Right lobe of liver (tissue), 6 donors: Measurements from ENCODE around the gene ZNF512. TPM values are rescaled to one million over a fixed set of nuclear protein-coding genes. Genes with fewer than 3 reads are reported as not detected.
"Not testable (repeated sequence)": the region's sequence is repeated elsewhere in the genome, so short reads cannot be mapped to it uniquely, and the experiment has no call there.

ENCODE experiments used
- ATAC-seq, 4 donors: fragments of 200-7000 bp; cut with Tn5 transposase; one replicate each; pipeline ENCODE4 v1.9.1; 2020; ENCODE audit warnings: mild to moderate bottlenecking in 4 of 4, moderate library complexity in 4 of 4
- DNase-seq, 3 donors: peaks; one replicate each; pipeline ENCODE4 v3.0.0-alpha.2; 2020
- H3K27ac ChIP-seq, 3 donors: fragments of 200-600 bp; one replicate each; pipeline ENCODE4 v1.8.0; 2022
- H3K27me3 ChIP-seq, 2 donors: fragments of 200-600 bp; one replicate each; pipeline ENCODE4 v1.8.0; 2022
- H3K36me3 ChIP-seq, 4 donors: fragments of 200-600 bp; sonication (generic) in 1 of 4; one replicate each; pipeline versions ENCODE4 v1.5.1 to v1.8.0; 2017 to 2022; ENCODE audit warnings: control low read depth in 1 of 4
- H3K4me1 ChIP-seq, 4 donors: fragments of 200-600 bp; sonication (generic) in 1 of 4; one replicate each; pipeline versions ENCODE4 v1.5.1 to v1.8.0; 2017 to 2022; ENCODE audit warnings: control low read depth in 1 of 4
- H3K4me3 ChIP-seq, 3 donors: fragments of 200-600 bp; one replicate each; pipeline ENCODE4 v1.8.0; 2022
- H3K9me3 ChIP-seq, 4 donors: fragments of 200-600 bp; sonication (generic) in 1 of 4; one replicate each; pipeline versions ENCODE4 v1.5.1 to v1.8.0; 2017 to 2022; ENCODE audit warnings: control low read depth in 1 of 4
- POLR2A ChIP-seq: fragments of 450-650 bp; IDR thresholded peaks from one replicate; pipeline ENCODE4 v1.6.1; 2017; ENCODE audit warnings: antibody characterized with exemption, mild to moderate bottlenecking
- WGBS: methylation state at CpG from one replicate; pipeline ENCODE4 v1.1.6; 2018; ENCODE audit warnings: low coverage, low lambda C conversion rate; ENCODE audit not compliant: insufficient coverage; ENCODE audit errors: missing lambda C conversion rate; 5-methylcytosine and 5-hydroxymethylcytosine counted together
- intact Hi-C, 2 donors: fragments of 100-400 bp; cut with DNase I; formaldehyde crosslinking; loops; one replicate each; pipeline versions ENCODE4 v1.11.2 to v1.14.1; 2022
- total RNA-seq, 6 experiments: library from RNA; depleted of rRNA in 2 of 6; stranded (reverse); fragments of >200 nt in 2 of 6; fragmentation: NEBNext Ultra II Directional in 3 of 6; extraction: Animal tissue kit (Norgen Biotek cat#: 25700) in 3 of 6; gene quantifications; one replicate each; pipeline versions ENCODE4 v1.1.0 to v1.2.4, GENCODE V29; 2016 to 2023
- TF ChIP-seq, protein P1 (sequence below), 4 donors: fragments of 200-600 bp in 3 of 4; fragments of 450-650 bp in 1 of 4; IDR thresholded peaks; one replicate each; pipeline versions ENCODE4 v1.5.1 to v1.8.0; 2016 to 2022; ENCODE audit warnings: antibody characterized with exemption in 4 of 4, mild to moderate bottlenecking in 2 of 4
- donor health status: DM: no; HTN: yes; CAD: no.
- donor health status: DM: no; HTN: no; CAD: no.
- donor health status: DM: no; HTN: no; CAD: no.
- donor health status: DM: no; HTN: yes; CAD: no.
- donor health status: DM: no; HTN: yes; CAD: no.

ZNF512 gene
- total RNA-seq, 6 experiments from 2014 or later: 5.5 to 13.4 (median 6.8) TPM

DNA sequence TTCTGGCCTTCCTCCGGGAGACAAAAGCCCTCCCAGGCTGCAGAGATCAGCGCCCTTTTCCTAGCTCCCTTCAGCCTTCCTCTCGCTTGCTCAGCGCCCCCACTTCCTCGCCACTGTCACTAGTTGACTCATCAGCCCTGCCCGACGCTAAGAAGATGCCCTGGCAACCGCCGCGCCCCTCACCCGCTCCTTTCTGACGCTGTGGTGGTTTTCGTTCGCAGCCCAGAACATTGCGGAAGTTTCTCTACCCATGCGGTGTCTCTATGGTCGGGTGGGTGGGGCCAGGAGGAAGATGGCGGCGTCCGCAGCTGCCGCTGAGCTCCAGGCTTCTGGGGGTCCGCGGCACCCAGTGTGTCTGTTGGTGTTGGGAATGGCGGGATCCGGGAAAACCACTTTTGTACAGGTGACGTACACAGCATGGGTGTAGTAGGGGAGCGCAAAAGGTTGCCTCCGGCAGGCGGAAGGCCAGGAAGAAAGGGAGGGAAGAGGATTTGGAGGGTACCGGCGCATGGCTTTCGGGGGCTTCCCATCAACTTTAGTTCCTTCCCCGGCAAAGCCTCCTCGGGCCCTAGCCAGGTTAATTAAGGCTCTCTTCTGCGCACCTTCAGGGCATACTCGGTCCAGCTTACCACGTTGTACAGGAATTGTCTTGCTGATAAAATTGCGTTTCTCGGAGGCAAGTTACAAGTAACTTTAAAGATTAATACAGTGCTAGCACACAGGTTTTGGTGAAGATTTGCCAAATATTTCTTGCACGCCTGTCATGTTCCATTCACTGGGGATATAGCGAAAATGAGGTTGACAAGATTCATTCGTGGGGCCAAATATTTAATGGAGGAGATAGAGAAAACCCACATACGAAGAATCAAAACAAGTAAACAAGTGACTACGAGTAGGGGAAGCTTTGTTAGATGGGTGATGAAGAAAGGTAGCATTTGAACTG, 46.2 kb downstream of the ZNF512 start, which contains the start of the genes CCDC121 and GPN1:
TSS of gene CCDC121 (minus strand) at position 246 of the 943 bp plus-strand sequence. CDS start 1,213 bp downstream, outside the sequence.
TSS of gene GPN1 (plus strand) at position 284 of the 943 bp plus-strand sequence. CDS start at position 293, 9 bp downstream.
- peaks cover 0 to 16% (median 2%) of the 10 kb centered on the region in 4 donors for H3K4me1 ChIP-seq
- H3K4me3 ChIP-seq: peak within 1 kb of the TSS; percentile 72 to 87 (median 77)
- peak within 1 kb of the TSS; percentile 78 to 84 (median 81) for H3K27ac ChIP-seq
- intact Hi-C loops: no loop called here
- WGBS: under 1% methylated on average over 35 of the region's 44 CpGs
- H3K36me3 ChIP-seq: peaks cover 0 to 14% (median 0%) of the 10 kb centered on the region in 4 donors
- H3K27me3 ChIP-seq: no peaks in the 10 kb centered on the region
- TF ChIP-seq, protein P1, sequence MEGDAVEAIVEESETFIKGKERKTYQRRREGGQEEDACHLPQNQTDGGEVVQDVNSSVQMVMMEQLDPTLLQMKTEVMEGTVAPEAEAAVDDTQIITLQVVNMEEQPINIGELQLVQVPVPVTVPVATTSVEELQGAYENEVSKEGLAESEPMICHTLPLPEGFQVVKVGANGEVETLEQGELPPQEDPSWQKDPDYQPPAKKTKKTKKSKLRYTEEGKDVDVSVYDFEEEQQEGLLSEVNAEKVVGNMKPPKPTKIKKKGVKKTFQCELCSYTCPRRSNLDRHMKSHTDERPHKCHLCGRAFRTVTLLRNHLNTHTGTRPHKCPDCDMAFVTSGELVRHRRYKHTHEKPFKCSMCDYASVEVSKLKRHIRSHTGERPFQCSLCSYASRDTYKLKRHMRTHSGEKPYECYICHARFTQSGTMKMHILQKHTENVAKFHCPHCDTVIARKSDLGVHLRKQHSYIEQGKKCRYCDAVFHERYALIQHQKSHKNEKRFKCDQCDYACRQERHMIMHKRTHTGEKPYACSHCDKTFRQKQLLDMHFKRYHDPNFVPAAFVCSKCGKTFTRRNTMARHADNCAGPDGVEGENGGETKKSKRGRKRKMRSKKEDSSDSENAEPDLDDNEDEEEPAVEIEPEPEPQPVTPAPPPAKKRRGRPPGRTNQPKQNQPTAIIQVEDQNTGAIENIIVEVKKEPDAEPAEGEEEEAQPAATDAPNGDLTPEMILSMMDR (IDR thresholded peaks at IDR 0.05): no peak
- TF ChIP-seq POLR2A: peak; percentile 45
- DNase-seq: peak; percentile 87 to 91 (median 90)
- ATAC-seq: peak; percentile 98 to 99 (median 98)
- H3K9me3 ChIP-seq: no peaks in the 10 kb centered on the region

DNA sequence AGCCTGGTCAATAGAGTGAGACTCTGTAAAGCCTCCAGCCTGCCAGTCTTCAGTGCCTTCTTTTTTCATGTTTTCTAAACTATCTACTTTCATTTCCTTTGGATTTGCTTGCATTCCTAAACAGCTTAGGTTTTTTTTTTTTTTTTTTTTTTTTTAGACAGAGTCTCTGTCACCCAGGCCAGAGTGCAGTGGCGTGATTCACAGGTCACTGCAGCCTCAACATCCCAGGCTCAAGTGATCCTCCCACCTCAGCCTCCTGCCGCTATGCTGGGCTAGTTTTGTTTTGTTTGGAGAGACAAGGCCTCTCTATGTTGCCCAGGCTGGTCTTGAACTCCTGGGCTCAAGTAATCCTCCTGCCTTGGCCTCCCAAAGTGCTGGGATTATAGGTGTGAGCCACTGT, 47.4 kb downstream of the ZNF512 start:
- WGBS: 93% methylated on average over 2 of the region's 2 CpGs
- peaks cover 0 to 16% (median 2%) of the 10 kb centered on the region in 4 donors for H3K4me1 ChIP-seq
- H3K4me3 ChIP-seq, DNase-seq, H3K27me3 ChIP-seq, H3K27ac ChIP-seq, H3K9me3 ChIP-seq, intact Hi-C loops, ATAC-seq: not testable (repeated sequence)
- H3K36me3 ChIP-seq: peaks cover 0 to 26% (median 6%) of the 10 kb centered on the region in 4 donors

DNA sequence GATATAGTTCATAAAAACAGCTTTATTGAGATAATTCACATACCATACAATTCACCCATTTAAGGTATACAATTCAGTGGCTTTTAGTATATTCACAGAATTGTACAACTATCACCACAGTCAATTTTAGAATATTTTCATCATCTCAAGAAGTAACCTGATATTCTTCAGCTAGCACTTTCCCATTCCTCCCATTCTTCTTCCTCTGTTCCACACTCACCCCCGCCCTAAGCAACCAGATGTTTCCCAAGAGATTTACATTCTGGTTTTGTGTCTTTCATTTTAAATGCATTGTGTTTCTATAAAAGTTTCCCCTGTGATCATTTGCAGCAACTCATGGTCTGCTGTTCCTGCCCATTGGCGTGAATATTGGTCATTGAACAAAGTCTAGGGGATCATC, 51.4 kb downstream of the ZNF512 start:
- WGBS: 100% methylated on average over 2 of the region's 2 CpGs
- no peaks in the 10 kb centered on the region for H3K27me3 ChIP-seq
- TF ChIP-seq, protein P1 (IDR thresholded peaks at IDR 0.05): no peak
- no peak for TF ChIP-seq POLR2A
- ATAC-seq: no peak
- H3K36me3 ChIP-seq: peaks cover 0 to 65% (median 18%) of the 10 kb centered on the region in 4 donors
- intact Hi-C loops: no loop called here
- H3K4me3 ChIP-seq: no peak overlapping the region
- no peak overlapping the region for H3K27ac ChIP-seq
- H3K9me3 ChIP-seq: no peaks in the 10 kb centered on the region
- H3K4me1 ChIP-seq: peaks cover 0 to 9% (median 2%) of the 10 kb centered on the region in 4 donors
- DNase-seq: no peak

DNA sequence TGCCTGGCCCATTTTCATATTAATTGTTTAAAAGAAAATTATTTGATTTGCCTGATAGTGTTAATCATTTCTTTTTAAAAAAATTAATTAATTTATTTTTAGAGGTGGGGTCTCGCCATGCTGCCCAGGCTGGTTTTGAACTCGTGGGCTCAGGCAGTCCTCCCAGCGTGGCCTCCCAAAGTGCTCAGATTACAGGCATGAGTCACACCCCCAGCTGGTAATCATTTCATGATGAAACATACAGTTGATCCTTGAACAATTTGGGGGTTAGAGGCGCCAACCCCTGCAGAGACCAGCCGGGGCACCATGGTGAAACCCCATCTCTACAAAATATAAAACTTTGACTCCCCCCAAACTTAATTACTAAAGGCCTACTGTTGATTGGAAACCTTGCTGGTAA, 53.9 kb downstream of the ZNF512 start:
- 99% methylated on average over 5 of the region's 5 CpGs for WGBS
- Histone ChIP-seq H3K9me3 (no peaks in the 10 kb centered on the region), H3K36me3 (peaks cover 0 to 86% (median 22%) of the 10 kb centered on the region in 4 donors), H3K4me1 (no peaks in the 10 kb centered on the region), H3K4me3 (no peak overlapping the region), H3K27me3 (no peaks in the 10 kb centered on the region), H3K27ac (no peak overlapping the region)
- intact Hi-C loops: no loop called here
- DNase-seq (no peak), ATAC-seq (no peak)
- no peak for TF ChIP-seq POLR2A
- TF ChIP-seq, protein P1 (IDR thresholded peaks at IDR 0.05): no peak
